UCSD-AML1 (cell line): Measurements from ENCODE around the gene SLCO1B3.

ENCODE experiments used
- DNase-seq: peaks from one replicate; lab custom pipeline; 2025; ENCODE audit not compliant: unreplicated experiment; lab: John Stamatoyannopoulos, UW

The SLCO1B3 gene

DNA sequence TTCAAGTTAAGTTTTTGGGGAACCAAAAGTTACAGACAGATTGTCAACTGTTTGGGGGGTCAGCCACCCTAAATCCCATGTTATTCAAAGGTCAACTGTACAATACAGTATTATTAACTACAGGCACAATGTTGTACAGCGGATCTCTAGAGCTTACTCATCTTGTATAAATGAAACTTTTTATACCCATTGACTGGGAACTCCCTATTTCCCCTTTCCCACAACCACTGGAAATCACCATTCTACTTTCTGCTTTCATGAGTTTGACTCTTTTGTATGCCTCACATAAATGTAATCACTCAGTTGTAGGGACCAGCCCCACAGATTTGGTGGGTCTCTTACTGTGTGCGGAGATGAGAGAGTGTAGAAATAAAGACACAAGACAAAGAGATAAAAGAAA is 57.8 kb downstream of the SLCO1B3 start:
- DNase-seq = no peak

DNA sequence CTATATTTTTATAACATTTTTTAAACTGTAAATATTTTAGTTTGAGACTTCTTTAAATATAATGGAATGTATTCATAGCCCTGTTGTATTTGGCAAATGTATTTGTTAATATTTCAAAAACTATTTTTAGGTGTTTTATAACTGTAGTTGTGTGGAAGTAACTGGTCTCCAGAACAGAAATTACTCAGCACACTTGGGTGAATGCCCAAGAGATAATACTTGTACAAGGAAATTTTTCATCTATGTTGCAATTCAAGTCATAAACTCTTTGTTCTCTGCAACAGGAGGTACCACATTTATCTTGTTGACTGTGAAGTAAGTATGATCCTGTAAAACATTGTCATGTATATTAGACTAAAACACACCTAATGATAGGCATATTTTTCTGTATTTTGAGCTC is 72.8 kb downstream of the SLCO1B3 start:
- DNase-seq = no peak

GRCh38 chr12:20885116-20885515 is 74.6 kb downstream of the SLCO1B3 start:
- no peak for DNase-seq

DNA sequence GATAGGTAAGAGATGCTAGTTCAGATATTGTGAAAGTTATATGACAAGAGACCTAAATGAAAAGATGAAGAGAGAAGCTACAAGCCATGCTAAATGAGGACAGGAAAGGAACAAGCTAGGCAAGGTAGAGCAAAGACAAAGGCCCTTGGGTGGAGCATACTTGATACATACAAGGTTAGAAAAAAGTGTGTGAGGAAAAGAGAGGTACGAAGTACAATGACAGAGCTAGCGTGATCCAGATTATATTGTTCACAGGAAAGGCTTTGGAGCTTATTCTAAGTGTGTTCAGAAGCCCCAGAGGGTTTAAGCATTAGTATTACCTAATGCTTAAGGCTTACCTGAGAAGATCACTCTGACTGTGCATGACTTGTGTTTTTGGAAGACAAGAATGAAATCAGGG is 75.0 kb downstream of the SLCO1B3 start:
- DNase-seq = no peak

GRCh38 chr12:20917269-20917668 is 106.8 kb downstream of the SLCO1B3 start:
- DNase-seq = no peak

DNA sequence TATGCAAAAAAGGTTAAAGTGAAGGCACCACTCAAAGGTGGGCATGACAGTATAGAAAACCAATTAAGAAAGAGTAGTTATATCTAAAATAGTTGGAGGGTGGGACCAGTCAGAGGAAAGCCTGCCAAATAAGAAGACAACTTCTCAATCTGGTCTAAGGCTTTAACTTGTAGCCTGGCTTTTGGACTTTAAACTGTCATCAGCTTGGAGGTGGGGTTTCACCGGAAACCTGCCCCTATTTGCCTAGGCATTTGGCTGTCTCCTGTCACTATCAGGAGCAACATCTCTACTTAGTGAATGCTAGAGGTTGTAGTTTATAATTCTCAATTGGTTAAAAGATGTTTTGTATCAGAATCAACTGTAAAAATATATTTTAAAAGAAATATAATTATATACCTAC is 107.3 kb downstream of the SLCO1B3 start:
- no peak for DNase-seq

DNA sequence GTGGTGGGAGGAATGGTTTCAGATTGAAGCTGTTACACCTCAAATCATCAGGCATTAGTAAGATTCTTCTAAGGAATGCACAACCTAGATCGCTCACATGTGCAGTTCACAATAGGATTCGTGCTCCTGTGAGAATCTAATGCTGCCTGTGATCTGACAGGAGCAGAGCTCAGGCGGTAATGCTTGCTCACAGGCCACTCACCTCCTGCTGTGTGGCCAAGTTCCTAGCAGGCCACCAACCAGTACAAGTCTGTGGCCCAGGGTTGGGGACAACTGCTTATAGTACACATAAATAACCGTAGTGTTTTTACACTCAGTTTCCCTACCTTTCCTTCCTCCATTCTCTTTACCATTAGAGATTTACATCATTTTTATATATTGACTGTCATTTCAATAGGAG is 121.4 kb downstream of the SLCO1B3 start:
- DNase-seq = no peak

GRCh38 chr12:20946732-20947131 is 136.2 kb downstream of the SLCO1B3 start:
- DNase-seq = no peak

DNA sequence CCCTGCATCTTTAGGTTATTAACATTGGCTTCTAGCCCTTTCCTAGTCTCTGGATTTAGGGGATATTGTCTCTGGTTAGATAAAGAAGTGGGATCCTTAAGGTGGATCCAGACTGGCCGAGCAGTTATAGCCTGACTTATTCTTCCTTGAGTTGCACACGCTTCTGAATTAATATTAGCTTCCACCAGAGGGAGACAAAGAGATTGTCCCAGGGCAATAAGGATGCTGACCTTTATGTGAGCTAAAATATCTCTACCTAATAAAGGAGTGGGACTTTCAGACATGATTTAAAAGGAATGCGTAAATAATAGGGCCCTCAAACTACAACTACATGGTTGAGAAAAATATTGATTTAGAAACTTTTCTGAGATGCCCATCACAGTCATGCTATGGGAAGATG is 139.7 kb downstream of the SLCO1B3 start:
- DNase-seq = no peak

- no peak for DNase-seq
These were observed 152.8 kb downstream of the SLCO1B3 start for GRCh38 chr12:20963303-20963702.

- DNase-seq = no peak
These were observed 153.3 kb downstream of the SLCO1B3 start for GRCh38 chr12:20963762-20964161.
